Kidney (tissue), 14 donors: ENCODE results near the gene LYRM4. TPM values are rescaled to one million over a fixed set of nuclear protein-coding genes. Genes with fewer than 3 reads are reported as not detected.
A peak's percentile ranks its signal among the peaks of the same experiment; 100 is the strongest.

Experiments
- DNase-seq, 5 donors: peaks; one replicate each; pipeline ENCODE4 v3.0.0-alpha.2; 2013 to 2020
- FAIRE-seq: peaks from 2 replicates; lab custom pipeline; 2012; peaks lifted over from hg19 to GRCh38; lab: Jason Lieb, UNC
- H3K27ac ChIP-seq, 2 donors: one replicate each; pipeline ENCODE4 v1.7.0; 2013; ENCODE audit warnings: low read depth in 2 of 2, low read length in 2 of 2, inconsistent platforms in 1 of 2
- H3K27me3 ChIP-seq: one replicate; pipeline ENCODE4 v1.7.1; 2013; ENCODE audit warnings: low read length, inconsistent platforms; ENCODE audit not compliant: control insufficient read depth, insufficient read depth
- H3K36me3 ChIP-seq, 3 donors: one replicate each; pipeline versions ENCODE4 v1.7.0 to v1.7.1; 2013; ENCODE audit warnings: low read length in 3 of 3, control low read depth in 1 of 3, inconsistent platforms in 1 of 3; ENCODE audit not compliant: insufficient read depth in 3 of 3, control insufficient read depth in 2 of 3
- H3K4me1 ChIP-seq, 3 donors: one replicate each; pipeline versions ENCODE4 v1.7.0 to v1.7.1; 2013; ENCODE audit warnings: low read length in 3 of 3, inconsistent platforms in 1 of 3, low read depth in 1 of 3; ENCODE audit not compliant: control insufficient read depth in 2 of 3, insufficient read depth in 2 of 3
- H3K4me3 ChIP-seq, 3 donors: one replicate each; pipeline versions ENCODE4 v1.7.0 to v1.8.1; 2013; ENCODE audit warnings: low read length in 3 of 3, control low read depth in 1 of 3, inconsistent platforms in 1 of 3
- H3K9ac ChIP-seq, 3 donors: one replicate each; pipeline versions ENCODE4 v1.7.0 to v1.7.1; 2013; ENCODE audit warnings: low read length in 3 of 3, control low read depth in 1 of 3, inconsistent platforms in 1 of 3
- H3K9me3 ChIP-seq, 3 donors: one replicate each; pipeline versions ENCODE4 v1.7.0 to v1.7.1; 2013; ENCODE audit warnings: low read length in 3 of 3, control low read depth in 1 of 3, inconsistent platforms in 1 of 3; ENCODE audit not compliant: control insufficient read depth in 2 of 3, insufficient read depth in 1 of 3
- CTCF ChIP-seq: IDR thresholded peaks from 3 replicates; pipeline ENCODE4 v1.5.1; 2012; ENCODE audit warnings: mild to moderate bottlenecking, moderate library complexity, borderline replicate concordance; ENCODE audit not compliant: insufficient read depth; ENCODE audit errors: extremely low read depth
- intact Hi-C: fragments of 100-400 bp; cut with DNase I; formaldehyde crosslinking; loops from one replicate; pipeline ENCODE4 v1.11.1; 2022
- polyA plus RNA-seq: library from polyadenylated mRNA; stranded (reverse); fragments of 350-450 nt; fragmentation: Illumina TruSeq; extraction: RNeasy Lipid Tissue Mini Kit (QIAGEN cat#74804); gene quantifications from one replicate; pipeline ENCODE4 v1.2.3, GENCODE V29; 2014; ENCODE audit warnings: low read depth, low replicate concordance; ENCODE audit not compliant: insufficient read depth
- total RNA-seq: library from RNA; stranded (reverse); fragmentation: NEBNext Ultra II Directional; extraction: Animal tissue kit (Norgen Biotek cat#: 25700); gene quantifications from one replicate; pipeline ENCODE4 v1.2.1, GENCODE V29; 2021
- donor health status: control.
- donor health status: control.
- donor health status: control.
- donor health status: control.
- donor health status: control.
- donor health status: DM: yes; HTN: yes; CAD: no.
- donor health status: Normal renal cell carcinoma (clear cell type).

The LYRM4 gene
- total and polyA plus RNA-seq, 2 donors from 2014 or later, result 21.3 to 31.8 TPM

GRCh38 chr6:5235830-5236229, 24.9 kb downstream of the LYRM4 start:
- Histone ChIP-seq H3K27ac (no peak overlapping the region), H3K27me3 (no peaks in the 10 kb centered on the region), H3K4me1 (no peaks in the 10 kb centered on the region), H3K36me3 (no peaks in the 10 kb centered on the region), H3K4me3 (no peak overlapping the region), H3K9ac (no peak overlapping the region), H3K9me3 (no peaks in the 10 kb centered on the region)
- DNase-seq (no peak), FAIRE-seq (no peak)
- intact Hi-C loops, result no loop called here
- no peak for TF ChIP-seq CTCF

GRCh38 chr6:5234874-5235273, 25.9 kb downstream of the LYRM4 start:
- Histone ChIP-seq H3K4me1 (no peaks in the 10 kb centered on the region), H3K9me3 (no peaks in the 10 kb centered on the region), H3K27ac (no peak overlapping the region), H3K27me3 (no peaks in the 10 kb centered on the region), H3K36me3 (no peaks in the 10 kb centered on the region), H3K9ac (no peak overlapping the region), H3K4me3 (no peak overlapping the region)
- FAIRE-seq (no peak), DNase-seq (no peak)
- intact Hi-C loops, result no loop called here
- no peak for TF ChIP-seq CTCF

GRCh38 chr6:5231289-5231688, 29.5 kb downstream of the LYRM4 start:
- no peak for FAIRE-seq
- no peak for TF ChIP-seq CTCF
- Histone ChIP-seq H3K36me3 (no peaks in the 10 kb centered on the region), H3K9ac (no peak overlapping the region), H3K4me1 (no peaks in the 10 kb centered on the region), H3K27me3 (no peaks in the 10 kb centered on the region), H3K4me3 (no peak overlapping the region), H3K9me3 (no peaks in the 10 kb centered on the region), H3K27ac (no peak overlapping the region)
- no peak for DNase-seq
- intact Hi-C loops, result no loop called here

- FAIRE-seq, result no peak
Observed at GRCh38 chr6:5230081-5230480, 30.7 kb downstream of the LYRM4 start.

More at GRCh38 chr6:5230081-5230480, 30.7 kb downstream of the LYRM4 start:
- H3K4me1 ChIP-seq, result no peaks in the 10 kb centered on the region
- no peak overlapping the region for H3K4me3 ChIP-seq
- no peak for TF ChIP-seq CTCF
- DNase-seq, result peak in 1 of 5 donors; percentile 51
- no peak overlapping the region for H3K9ac ChIP-seq
- H3K27me3 ChIP-seq, result no peaks in the 10 kb centered on the region
- no peak overlapping the region for H3K27ac ChIP-seq
- no peaks in the 10 kb centered on the region for H3K9me3 ChIP-seq
- H3K36me3 ChIP-seq, result no peaks in the 10 kb centered on the region
- intact Hi-C loops, result no loop called here
